CD4-positive, alpha-beta T cell treated with Interleukin-2 at 100 ng/mL for 4 hours (primary cell): ENCODE results near the gene ABCA10.
"Not testable (repeated sequence)": the region's sequence is repeated elsewhere in the genome, so short reads cannot be mapped to it uniquely, and the experiment has no call there.

ENCODE experiments used
- DNase-seq: peaks from one replicate; pipeline ENCODE4 v3.0.0-alpha.2; 2020; ENCODE audit warnings: low spot score

Gene ABCA10

DNA sequence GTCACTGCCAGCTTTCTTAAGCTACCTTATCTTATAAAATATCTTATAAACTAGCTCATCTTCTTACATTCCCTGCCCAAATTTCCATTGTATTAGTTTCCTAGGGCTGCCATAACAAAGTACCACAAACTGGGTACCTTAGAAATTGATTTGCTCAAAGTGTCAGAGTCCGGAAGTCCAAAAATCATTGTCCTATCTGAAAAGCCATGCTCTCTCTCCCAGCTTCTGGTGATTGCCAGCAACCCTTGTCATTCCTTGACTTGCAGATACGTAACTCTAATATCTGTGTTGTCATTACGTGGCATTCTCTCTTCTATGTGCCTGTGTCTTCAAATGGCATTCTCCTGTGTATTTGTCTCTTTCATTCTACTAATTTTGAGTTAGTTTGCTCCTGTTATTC, 2.3 kb upstream of the ABCA10 start:
- DNase-seq: no peak

DNA sequence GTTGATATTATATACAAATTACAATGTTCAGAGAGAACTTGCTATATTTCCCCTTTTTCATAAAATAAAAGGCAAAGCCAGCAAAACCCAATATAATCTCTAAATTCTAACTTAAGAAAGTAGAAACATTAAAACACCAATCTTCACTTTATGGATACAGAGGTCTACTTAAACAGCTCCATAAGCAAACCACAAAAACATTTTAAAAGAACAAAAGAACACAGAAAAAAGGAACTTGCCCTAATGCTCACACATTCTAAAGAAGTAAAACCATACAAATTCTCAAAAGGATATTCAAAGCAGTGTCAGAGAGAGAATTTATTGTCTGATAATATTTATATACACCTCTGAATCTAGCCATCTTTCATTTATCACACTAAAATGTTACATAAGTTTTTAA, 606 bp downstream of the ABCA10 start:
- DNase-seq: no peak

DNA sequence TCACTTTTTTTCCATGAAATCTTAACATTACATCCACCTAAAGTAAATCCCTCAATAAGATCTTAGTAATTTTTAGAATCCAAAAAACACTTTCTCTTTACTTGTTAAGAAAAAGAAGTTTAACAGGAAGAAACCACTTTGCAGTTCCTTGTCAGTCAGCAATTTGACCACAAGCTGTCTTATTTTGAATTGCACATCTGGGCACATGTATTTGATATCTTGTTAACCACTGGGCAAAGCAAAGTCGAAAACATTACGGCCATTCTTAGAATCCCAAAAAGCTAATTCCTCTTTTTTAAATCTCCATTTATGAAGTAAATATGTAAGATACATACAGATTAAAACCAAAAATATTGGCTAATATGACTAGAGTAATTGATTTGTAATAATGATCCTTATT, 1.1 kb downstream of the ABCA10 start:
- DNase-seq: no peak

DNA sequence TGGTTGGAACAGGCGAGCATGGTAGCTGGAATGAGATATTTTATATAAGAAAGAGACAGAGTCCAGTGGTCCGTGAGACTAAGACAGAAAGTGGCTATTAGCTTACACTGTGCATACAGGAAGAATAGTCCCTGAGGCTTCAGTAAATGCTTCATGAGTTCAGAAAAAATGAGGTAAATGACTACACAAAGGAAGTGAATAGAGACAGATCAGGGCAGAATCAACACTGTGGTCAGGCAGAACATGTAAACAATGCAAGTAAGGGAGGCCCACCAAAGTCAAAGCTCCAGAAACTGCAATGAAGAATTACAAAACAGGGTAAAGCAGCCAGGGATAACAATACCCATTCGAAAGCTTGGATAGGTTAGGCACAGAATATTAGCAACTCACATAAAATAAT, 4.8 kb downstream of the ABCA10 start:
- DNase-seq: no peak

DNA sequence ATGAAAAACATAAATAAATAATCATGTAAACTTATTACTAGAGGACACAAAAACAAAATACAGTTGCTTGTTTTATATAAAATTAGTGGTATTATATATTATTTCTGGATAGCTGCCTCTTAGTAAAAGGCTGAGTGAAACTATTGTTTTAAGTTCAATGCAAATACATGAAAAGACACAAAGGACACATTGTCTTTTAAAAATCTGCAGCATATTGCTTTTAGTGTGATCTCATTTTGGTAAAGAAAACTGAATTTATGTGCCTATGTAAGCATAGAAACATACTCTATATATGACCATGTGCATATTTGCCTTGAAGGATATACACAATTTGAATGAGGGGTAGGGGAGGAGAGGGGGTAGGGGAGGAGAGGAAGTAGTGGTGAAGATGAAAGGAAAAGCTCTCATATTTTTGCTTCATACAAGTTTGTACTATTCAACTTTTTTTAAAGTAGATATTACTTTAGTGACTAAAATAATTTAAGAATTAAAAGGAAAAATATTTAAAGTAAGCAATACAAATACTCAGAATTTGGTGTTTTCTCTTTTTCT, 5.8 kb downstream of the ABCA10 start:
- DNase-seq: no peak

DNA sequence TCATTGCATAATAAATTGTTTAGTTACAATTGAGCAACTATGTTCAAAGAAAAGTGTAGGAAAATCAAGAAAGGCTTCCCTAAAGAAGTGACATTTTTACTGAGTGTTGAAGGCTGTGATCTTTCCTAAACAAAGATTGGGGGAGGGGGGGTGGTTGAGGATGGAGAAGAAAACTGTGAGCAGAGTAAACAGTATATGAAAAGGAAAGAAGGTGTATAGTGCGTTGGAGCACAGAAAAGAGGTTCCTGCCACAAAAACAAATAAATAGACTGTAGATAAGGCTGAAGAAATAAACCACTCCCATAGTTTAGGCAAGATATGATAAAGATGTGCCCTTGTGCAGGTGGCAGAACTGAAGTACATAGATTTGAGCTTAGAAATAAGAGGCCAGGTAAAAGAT, 8.5 kb downstream of the ABCA10 start:
- no peak for DNase-seq

DNA sequence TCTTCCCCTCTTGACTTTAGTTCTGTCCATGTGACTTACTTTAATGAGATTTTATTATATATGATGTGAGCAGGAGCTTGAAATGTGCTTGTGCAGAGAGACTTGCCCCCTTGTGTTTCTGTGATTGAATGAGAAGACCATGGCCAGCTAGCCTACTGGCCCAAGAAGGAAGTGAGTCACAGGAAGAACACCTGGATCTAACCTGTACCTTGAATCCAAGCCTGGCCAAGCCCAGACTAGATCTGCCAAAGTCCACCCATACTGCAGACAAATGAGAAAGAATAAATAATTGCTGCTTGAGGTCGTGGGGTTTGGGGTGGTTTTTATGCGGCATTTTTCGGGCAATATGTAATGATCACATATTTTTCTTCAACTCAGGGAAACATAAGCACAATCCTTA, 9.6 kb downstream of the ABCA10 start:
- DNase-seq: no peak

DNA sequence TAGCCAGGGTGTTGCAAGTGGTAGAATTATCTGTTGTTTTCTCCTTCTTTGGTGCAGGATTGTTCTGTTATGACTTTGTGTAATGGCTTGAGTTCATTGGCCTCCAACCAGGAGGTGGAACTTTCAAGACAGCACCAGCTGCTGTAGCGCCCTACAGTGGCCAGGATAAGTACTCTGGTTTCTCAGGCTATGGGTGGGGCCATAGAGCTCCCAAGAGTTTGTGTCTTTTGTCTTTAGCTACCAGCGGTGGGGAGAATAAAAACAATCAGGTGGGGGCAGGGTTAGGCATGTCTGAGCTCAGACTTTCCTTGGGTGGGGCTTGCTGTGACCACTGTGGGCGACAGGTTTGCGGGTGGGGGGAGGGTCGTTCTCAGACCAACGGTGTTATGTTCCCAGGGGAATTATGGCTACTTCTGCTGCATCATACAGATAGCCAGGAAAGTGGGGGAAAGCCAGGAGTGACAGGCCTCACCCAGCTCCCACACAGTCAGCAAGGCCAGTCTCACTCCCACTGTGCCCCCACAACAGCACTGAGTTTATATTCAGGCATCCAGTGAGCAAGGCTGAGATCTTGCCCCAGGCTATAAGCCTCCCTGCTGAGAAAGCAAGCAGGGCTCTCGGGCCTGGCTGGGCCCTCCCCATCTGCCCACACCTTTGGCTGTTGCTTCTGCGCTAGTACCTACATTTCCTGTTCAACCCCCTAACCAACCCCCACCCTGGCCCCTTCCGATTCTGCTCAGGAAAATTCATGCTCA, 15.4 kb downstream of the ABCA10 start:
- DNase-seq: no peak

DNA sequence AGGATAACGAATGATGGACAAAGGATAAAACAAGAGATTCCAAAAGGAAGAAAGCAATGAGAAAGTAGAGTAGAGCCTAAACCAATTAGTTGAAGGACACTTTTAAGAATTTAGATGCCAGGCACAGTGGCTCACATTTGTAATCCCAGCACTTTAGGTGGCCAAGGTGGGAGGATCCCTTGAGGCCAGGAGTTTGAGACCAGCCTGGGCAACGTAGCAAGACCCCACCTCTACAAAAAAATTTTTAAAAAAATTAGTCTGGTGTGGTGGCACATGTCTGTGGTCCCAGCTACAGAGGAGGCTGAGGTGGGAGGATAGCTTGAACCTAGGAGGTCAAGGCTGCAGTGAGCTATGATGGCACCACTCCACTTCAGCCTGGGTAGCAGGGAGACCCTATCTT, 20.0 kb downstream of the ABCA10 start:
- DNase-seq: no peak

DNA sequence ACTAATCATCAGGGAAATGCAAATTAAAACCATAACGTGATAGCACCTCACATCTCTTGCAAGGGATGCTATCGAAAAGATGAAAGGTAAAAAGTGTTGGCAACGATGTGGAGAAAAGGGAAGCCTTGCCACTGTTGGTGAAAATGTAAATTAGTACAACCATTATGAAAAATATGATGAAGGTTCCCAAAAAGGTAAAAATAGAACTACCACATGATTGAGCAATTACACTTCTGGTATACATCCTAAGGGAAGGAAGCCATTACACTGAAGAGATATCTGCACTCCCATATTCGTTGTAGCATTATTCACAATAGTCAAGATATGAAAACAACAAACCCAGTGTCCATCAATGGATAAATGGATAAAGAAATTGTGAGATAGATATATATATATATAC, 21.5 kb downstream of the ABCA10 start:
- no peak for DNase-seq

DNA sequence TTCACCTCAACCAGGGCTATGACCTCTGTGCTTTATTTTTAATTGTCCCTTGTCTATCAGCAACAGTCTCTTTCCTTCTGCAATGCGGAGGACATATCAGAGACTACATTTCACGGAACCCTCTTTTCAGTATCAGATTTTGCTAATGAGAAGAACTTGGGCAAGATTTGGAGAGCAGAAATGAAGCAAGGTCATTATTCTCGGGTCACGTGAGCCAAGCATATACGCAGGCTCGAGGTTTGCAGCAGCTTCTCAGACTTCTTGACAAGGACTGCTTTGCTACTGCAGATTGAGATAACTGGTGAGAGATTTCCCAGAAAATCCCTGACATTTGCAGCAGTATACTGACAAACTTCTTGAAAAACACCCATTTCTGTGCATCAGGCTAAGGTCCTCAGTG, 30.4 kb downstream of the ABCA10 start:
- no peak for DNase-seq

DNA sequence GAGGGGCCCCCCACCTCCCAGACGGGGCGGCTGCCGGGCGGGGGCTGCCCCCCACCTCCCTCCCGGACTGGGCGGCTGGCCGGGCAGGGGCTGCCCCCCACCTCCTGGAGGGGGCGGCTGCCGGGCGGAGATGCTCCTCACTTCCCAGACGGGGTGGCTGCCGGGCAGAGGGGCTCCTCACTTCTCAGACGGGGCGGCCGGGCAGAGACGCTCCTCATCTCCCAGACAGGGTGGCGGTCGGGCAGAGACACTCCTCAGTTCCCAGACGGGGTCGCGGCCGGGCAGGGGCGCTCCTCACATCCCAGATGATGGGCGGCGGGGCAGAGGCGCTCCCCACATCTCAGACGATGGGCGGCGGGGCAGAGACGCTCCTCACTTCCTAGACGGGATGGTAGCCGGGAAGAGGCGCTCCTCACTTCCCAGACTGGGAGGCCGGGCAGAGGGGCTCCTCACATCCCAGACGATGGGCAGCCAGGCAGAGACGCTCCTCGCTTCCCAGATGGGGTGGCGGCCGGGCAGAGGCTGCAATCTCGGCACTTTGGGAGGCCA, 32.4 kb downstream of the ABCA10 start:
- not testable (repeated sequence) for DNase-seq

DNA sequence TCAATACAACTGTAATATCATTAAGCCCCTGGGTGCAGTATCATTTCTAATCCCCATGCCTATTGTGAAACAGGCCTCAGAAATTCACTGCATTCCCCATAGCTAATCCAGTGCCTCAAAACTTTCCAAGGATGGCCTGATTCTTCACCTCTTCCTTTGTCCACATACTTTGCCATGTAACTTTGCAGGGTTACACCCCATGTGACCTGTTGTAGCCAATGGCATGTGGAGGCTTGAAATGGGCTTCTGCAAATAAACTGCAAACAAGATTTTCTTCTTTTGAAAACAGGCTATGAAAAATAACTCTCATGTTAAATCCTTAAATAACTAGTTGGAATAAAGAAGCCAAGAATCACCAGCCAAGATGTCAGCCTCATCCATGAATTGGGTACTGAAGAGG, 35.9 kb downstream of the ABCA10 start:
- no peak for DNase-seq

DNA sequence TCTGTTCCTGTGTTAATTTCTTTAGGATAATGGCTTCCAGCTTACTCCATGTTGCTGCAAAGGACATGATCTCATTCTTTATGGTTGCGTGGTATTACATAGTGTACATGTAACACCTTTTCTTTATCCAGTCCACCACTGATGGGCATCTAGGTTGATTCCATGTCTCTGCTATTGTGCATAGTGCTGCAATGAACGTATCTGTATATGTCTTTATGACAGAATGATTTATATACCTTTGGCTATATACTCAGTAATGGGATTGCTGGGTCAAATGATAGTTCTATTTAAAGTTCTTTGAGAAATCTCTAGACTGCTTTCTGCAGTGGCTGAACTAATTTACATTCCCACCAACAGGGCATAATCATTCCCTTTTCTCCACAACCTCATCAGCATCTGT, 39.8 kb downstream of the ABCA10 start:
- no peak for DNase-seq

DNA sequence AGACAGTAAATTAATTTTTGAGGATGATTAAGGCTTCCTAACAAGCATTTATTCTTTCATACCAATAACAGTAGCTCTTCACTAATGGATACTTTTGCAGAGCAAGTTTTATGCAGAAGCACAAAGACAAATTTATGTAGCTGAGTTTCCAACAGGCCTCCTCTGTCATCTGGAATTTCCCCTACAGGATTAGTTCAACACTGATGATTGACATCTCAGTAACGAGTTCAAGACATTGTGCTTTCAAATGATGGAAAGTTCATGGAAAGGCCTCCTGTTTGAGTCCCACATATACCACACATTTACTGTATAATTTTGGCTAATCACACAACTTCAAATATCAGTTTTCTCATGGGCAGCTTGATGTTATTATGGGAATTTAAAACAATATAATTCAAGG, 40.6 kb downstream of the ABCA10 start:
- DNase-seq: no peak

DNA sequence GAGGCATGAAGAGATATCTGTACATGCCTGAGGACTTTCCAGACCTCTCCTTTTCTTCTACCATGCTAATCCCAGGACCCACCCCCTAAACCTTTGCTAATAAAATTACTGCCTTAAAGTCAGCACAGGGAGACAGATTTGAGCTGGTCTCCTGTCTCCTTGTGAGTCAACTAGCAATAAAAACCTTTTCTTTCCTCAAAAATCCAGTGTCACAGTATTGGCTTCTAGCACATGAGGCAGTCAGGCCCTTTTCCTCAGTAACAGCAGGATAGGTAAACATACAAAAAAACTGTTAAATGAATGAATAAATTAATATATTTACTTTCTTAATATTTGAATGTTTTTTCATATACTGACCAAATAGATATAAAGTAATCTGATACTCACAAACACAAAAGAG, 41.3 kb downstream of the ABCA10 start:
- no peak for DNase-seq

DNA sequence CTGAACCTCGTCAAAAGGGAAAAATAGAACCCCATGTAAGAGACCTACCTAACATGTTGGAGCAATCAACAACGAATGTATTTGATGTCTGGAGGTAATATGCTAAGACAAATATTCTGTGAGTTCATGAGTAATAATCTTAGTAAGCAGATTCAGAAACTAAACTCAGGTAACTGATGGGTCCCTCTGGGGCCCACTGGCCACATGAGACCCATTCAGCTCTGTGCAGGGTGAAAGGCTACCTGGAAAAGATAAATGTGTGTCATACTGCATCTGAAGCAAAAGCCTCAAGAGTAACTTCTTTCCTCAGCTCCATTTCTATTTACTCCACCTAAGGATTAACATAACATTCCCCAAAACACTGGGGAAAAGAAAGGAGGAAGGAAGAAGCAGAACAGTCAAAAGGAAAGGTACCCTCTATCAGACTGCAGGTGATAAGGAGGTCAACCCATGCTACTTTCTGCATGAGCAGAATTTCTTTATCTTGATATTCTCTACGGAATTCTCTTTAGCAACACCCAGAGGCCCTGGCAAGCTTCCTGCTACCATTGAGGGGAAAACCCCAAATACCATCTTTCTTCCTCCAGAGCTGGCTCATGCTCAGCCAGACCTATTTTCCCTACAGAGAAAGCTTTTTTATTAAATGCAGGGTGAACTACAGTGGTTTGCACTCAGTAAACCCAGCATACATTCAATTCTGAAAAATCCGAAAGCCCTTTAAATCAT, 49.2 kb downstream of the ABCA10 start:
- DNase-seq: no peak

DNA sequence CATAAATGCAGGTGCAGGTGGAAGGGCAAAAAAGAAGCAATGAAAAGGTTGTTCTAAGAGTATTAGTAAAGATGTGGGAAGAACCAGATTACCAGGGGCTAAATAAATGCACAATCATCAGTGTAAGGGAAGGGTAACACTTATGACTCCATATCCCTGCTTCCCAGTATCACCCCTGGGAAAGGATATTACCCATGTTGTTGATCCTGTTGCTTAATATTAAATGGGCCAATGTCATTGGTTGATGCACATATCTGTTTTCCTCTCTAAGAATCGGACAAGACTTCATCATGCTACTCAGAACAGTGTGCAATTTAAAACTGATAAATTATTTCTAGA, 52.2 kb downstream of the ABCA10 start:
- no peak for DNase-seq

DNA sequence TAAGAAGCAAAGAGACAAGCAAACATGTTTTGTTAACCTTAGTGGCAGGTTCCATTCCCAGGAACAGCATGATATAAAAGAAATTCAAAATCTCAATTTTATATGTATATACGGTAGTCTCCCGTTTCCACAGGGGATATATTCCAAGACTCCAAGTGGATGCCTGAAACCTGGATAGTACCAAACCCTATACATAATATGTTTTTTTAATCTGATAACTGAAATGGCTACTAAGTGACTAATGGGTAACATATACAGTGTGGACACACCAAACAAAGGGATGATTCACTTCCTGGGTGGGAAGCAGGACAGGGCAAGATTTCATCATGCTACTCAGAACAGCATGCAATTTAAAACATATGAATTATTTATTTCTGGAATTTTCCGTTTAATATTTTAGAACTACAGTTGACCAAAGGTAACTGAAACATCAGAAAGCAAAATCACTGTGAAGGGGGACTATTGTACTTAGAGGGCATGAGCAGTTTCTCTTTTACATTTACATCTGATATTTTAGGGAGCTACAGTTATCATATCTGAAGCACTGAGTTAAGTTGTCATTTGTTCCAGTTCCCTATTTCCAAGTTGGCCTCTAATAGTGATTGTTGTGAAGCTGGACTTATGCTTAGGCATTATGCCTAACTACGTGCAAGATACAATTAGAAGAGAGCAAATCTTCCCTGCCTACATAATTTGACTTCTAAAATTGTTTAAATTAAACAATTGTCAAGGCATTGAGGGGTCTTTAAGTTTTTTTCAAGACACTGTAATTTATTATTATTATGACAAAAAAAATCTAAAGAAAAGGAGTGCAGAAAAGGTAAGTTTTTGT, 52.8 kb downstream of the ABCA10 start:
- no peak for DNase-seq

DNA sequence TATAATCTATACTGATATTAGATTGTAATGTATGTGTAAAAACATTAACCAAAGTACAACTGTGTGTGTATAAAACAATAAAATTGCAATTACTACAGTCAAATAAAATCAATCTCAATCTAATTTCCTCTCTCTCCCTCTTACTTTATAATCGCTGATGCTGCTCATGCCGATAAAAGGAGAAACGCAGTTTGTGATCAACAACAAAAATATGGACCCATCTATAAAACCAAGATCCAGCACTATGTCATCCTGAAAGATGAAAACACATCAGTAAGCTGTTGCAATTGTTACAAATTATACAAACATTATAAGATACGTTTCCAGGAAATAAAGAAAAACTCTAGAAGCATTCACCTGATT, 53.4 kb downstream of the ABCA10 start:
- no peak for DNase-seq

DNA sequence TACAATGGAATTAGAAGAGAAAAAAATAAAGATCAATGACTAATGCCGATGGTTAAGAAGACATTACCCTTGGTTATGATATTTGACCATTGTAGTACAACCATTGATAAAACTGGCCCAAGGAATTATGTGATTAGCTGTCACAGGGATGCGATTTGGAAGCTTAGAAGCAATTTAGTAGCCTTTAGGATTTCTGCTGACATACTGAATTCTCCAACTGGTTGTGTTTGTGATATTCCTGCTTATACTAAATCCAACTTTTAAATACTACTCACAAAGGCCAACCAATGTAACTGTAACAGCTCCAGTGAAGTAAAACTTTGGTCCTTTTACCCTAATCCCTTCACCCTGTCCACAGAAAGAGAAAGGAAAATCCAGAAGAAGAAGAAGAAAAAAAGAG, 55.5 kb downstream of the ABCA10 start:
- DNase-seq: no peak

DNA sequence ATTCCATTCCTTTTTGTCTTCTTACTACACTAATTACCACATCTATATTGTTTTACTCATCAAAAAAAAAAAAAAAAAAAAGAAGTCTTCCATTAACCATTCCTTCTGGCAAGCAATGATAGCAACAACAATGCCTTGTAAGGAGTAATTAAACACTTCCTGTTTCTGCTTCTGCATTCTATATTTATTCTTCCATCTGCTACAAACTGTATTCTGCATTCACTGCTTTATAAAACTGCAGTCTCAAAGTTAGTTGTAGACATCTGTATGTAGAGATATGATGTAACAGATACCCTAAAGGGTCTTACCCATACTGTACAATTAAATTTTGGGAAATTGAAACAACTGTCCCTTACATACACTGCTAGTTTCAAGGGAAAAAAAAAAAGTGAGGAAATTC, 58.2 kb downstream of the ABCA10 start:
- DNase-seq: no peak

DNA sequence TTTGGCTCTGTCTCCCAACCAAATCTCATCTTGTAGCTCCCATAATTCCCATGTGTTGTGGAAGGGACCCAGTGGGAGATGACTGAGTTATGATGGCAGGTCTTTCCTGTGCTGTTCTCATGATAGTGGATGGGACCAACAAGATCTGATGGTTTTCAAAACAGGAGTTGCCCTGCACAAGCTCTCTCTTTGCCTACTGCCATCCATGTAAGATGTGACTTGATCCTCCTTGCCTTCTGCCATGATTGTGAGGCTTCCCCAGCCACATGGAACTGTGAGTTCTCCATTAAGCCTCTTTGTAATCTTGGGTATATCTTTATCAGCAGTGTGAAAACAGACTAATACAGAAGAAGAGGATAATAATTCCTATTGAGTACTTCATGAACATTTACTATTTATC, 60.0 kb downstream of the ABCA10 start:
- not testable (repeated sequence) for DNase-seq
